ENCODE measurements around the gene MINK1. TPM values are rescaled to one million over a fixed set of nuclear protein-coding genes. Genes with fewer than 3 reads are reported as not detected.

Gene MINK1
- total and polyA plus RNA-seq, 2 donors (not counting 1 experiment from before 2014, with no cell fraction given), result 109 to 160 TPM

DNA sequence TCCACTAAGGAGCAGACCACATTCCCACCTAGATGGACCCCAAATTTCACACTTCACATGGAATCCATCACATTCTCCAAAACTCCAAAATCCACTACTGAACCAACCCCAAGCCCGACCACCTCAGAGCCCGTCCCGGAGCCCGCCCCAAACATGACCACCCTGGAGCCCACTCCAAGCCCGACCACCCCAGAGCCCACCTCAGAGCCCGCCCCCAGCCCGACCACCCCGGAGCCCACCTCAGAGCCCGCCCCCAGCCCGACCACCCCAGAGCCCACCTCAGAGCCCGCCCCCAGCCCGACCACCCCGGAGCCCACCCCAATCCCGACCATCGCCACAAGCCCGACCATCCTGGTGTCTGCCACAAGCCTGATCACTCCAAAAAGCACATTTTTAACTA, 100.5 kb downstream of the MINK1 start:
- Histone ChIP-seq H4K20me1 (ENCODE audit: control insufficient read depth, insufficient read depth, low read length, poor library complexity, severe bottlenecking) (no peaks in the 10 kb centered on the region), H3K79me2 (ENCODE audit: control insufficient read depth, insufficient read depth, low read length) (no peaks in the 10 kb centered on the region), H3K27ac (ENCODE audit: low read length in 2 of 2) (no peak overlapping the region), H3K9ac (ENCODE audit: low read length) (no peak overlapping the region), H3K4me3 (ENCODE audit: control extremely low read depth in 1 of 5, extremely low read depth in 1 of 5, insufficient read depth in 1 of 5, low read depth in 2 of 5, low read length in 4 of 5) (no peak overlapping the region), H2AFZ (ENCODE audit: insufficient read depth, low read depth, low read length, poor library complexity, severe bottlenecking) (no peak overlapping the region), H3K4me1 (ENCODE audit: control insufficient read depth in 2 of 2, insufficient read depth in 2 of 2, low read length in 2 of 2) (peaks cover 12 to 21% of the 10 kb centered on the region in 2 donors), H3K4me2 (replicated peaks; ENCODE audit: low read depth, low read length, poor library complexity, severe bottlenecking) (no peak overlapping the region), H3K9me3 (ENCODE audit: control extremely low read depth in 1 of 3, control insufficient read depth in 2 of 3, insufficient read depth in 1 of 3, low read length in 2 of 3) (no peaks in the 10 kb centered on the region), H3K27me3 (replicated peaks in 1 of 4; ENCODE audit: control extremely low read depth in 1 of 4, control insufficient read depth in 3 of 4, insufficient read depth in 4 of 4, low read length in 3 of 4) (peaks cover 0 to 16% (median 3%) of the 10 kb centered on the region in 4 experiments), H3K36me3 (replicated peaks in 1 of 2; ENCODE audit: control extremely low read depth in 1 of 2, control insufficient read depth in 1 of 2, extremely low read depth in 1 of 2, insufficient read depth in 2 of 2, low read length in 1 of 2) (peaks cover 0 to 19% of the 10 kb centered on the region in 2 experiments)
- peaks cover 15% of the 10 kb centered on the region for H3K27me3 Mint-ChIP-seq
- peaks cover 35% of the 10 kb centered on the region for H3K4me1 Mint-ChIP-seq
- H3K9me3 Mint-ChIP-seq (ENCODE audit: insufficient read depth), result no peaks in the 10 kb centered on the region
- ChIA-PET POLR2A (interaction anchor here (0.5 kb wide), 1 partner anchor 29 kb away, joined by 3 read pairs; no protein-coding TSS in a partner anchor), CTCF (interaction anchor here (1.0 kb wide), 1 partner anchor 47 kb away, joined by 3 read pairs; no protein-coding TSS in a partner anchor)
- no peak for TF ChIP-seq EZH2 (IDR thresholded peaks at IDR 0.05; ENCODE audit: borderline replicate concordance, insufficient read depth, low read depth, low read length, poor library complexity, severe bottlenecking)
- TF ChIP-seq, protein P1, sequence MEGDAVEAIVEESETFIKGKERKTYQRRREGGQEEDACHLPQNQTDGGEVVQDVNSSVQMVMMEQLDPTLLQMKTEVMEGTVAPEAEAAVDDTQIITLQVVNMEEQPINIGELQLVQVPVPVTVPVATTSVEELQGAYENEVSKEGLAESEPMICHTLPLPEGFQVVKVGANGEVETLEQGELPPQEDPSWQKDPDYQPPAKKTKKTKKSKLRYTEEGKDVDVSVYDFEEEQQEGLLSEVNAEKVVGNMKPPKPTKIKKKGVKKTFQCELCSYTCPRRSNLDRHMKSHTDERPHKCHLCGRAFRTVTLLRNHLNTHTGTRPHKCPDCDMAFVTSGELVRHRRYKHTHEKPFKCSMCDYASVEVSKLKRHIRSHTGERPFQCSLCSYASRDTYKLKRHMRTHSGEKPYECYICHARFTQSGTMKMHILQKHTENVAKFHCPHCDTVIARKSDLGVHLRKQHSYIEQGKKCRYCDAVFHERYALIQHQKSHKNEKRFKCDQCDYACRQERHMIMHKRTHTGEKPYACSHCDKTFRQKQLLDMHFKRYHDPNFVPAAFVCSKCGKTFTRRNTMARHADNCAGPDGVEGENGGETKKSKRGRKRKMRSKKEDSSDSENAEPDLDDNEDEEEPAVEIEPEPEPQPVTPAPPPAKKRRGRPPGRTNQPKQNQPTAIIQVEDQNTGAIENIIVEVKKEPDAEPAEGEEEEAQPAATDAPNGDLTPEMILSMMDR (IDR thresholded peaks at IDR 0.05), result no peak
- intact Hi-C loops (cut with micrococcal nuclease), result no loop called here
- DNase-seq, result no peak
- ATAC-seq (ENCODE audit: low read depth), result no peak
- H3K27ac Mint-ChIP-seq, result no peak overlapping the region
- WGBS (ENCODE audit: insufficient coverage), result 56% methylated on average over 11 of the region's 16 CpGs
- H3K4me3 Mint-ChIP-seq, result no peak overlapping the region

DNA sequence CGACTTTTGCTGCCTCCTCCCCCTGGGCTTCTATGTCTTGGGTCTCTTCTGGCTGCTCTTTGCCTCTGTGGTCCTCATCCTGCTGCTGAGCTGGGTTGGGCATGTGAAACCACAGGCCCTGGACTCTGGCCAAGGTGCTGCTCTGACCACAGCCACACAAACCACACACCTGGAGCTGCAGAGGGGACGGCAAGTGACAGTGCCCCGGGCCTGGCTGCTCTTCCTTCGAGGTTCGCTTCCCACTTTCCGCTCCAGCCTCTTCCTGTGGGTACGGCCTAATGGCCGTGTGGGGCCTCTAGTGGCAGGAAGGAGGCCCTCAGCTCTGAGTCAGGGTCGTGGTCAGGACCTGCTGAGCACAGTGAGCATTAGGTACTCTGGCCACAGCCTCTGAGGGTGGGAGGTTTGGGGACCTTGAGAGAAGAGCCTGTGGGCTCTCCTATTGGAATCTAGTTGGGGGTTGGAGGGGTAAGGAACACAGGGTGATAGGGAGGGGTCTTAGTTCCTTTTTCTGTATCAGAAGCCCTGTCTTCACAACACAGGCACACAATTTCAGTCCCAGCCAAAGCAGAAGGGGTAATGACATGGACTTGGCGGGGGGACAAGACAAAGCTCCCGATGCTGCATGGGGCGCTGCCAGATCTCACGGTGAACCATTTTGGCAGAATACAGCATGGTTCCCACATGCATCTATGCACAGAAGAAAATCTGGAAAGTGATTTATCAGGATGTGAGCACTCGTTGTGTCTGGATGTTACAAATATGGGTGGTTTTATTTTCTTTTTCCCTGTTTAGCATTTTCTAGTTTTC, 101.2 kb downstream of the MINK1 start:
- Histone ChIP-seq H3K9me3 (ENCODE audit: control extremely low read depth in 1 of 3, control insufficient read depth in 2 of 3, insufficient read depth in 1 of 3, low read length in 2 of 3) (no peaks in the 10 kb centered on the region), H3K36me3 (replicated peaks in 1 of 2; ENCODE audit: control extremely low read depth in 1 of 2, control insufficient read depth in 1 of 2, extremely low read depth in 1 of 2, insufficient read depth in 2 of 2, low read length in 1 of 2) (peaks cover 0 to 19% of the 10 kb centered on the region in 2 experiments), H2AFZ (ENCODE audit: insufficient read depth, low read depth, low read length, poor library complexity, severe bottlenecking) (no peak overlapping the region), H3K4me3 (ENCODE audit: control extremely low read depth in 1 of 5, extremely low read depth in 1 of 5, insufficient read depth in 1 of 5, low read depth in 2 of 5, low read length in 4 of 5) (no peak overlapping the region), H3K79me2 (ENCODE audit: control insufficient read depth, insufficient read depth, low read length) (peaks cover 4% of the 10 kb centered on the region), H3K4me2 (replicated peaks; ENCODE audit: low read depth, low read length, poor library complexity, severe bottlenecking) (peak overlapping the region; percentile 34), H3K4me1 (ENCODE audit: control insufficient read depth in 2 of 2, insufficient read depth in 2 of 2, low read length in 2 of 2) (peaks cover 19 to 28% of the 10 kb centered on the region in 2 donors), H4K20me1 (ENCODE audit: control insufficient read depth, insufficient read depth, low read length, poor library complexity, severe bottlenecking) (no peaks in the 10 kb centered on the region), H3K9ac (ENCODE audit: low read length) (no peak overlapping the region), H3K27ac (ENCODE audit: low read length in 2 of 2) (no peak overlapping the region), H3K27me3 (replicated peaks in 1 of 4; ENCODE audit: control extremely low read depth in 1 of 4, control insufficient read depth in 3 of 4, insufficient read depth in 4 of 4, low read length in 3 of 4) (peaks cover 0 to 16% (median 3%) of the 10 kb centered on the region in 4 experiments)
- POLR2A ChIA-PET, result interaction anchor here (0.5 to 1.1 kb wide), 2 partner anchors 28 to 33 kb away, joined by 3 read pairs; no protein-coding TSS in a partner anchor
- DNase-seq, result no peak
- Mint-ChIP-seq H3K9me3 (ENCODE audit: insufficient read depth) (no peaks in the 10 kb centered on the region), H3K4me1 (peaks cover 41% of the 10 kb centered on the region), H3K27me3 (peaks cover 15% of the 10 kb centered on the region), H3K4me3 (no peak overlapping the region), H3K27ac (no peak overlapping the region)
- CTCF ChIA-PET, result interaction anchor here (0.6 to 1.0 kb wide), 2 partner anchors 25 to 46 kb away, joined by 3 read pairs; no protein-coding TSS in a partner anchor
- no peak for TF ChIP-seq EZH2 (IDR thresholded peaks at IDR 0.05; ENCODE audit: borderline replicate concordance, insufficient read depth, low read depth, low read length, poor library complexity, severe bottlenecking)
- TF ChIP-seq, protein P1 (IDR thresholded peaks at IDR 0.05), result no peak
- 1% methylated on average over 9 of the region's 14 CpGs for WGBS (ENCODE audit: insufficient coverage)
- intact Hi-C loops (cut with micrococcal nuclease), result no loop called here
- ATAC-seq (ENCODE audit: low read depth), result no peak
